IMR-90 (cell line): ENCODE data around the gene CCND1. TPM values are rescaled to one million over a fixed set of nuclear protein-coding genes. Genes with fewer than 3 reads are reported as not detected.

ENCODE experiments used
- ATAC-seq: fragments of 200-7000 bp; cut with Tn5 transposase; 2 replicates; pipeline ENCODE4 v1.9.1; 2020; ENCODE audit warnings: low read depth, mild to moderate bottlenecking, moderate library complexity
- BruUV-seq: library from RNA; stranded (reverse); fragments of 400-500 nt; replicated peaks from 2 replicates; lab custom pipeline; 2021; lab: Mats Ljungman, UMichigan
- CTCF ChIA-PET: fragments of 300-600 bp; formaldehyde crosslinking; extraction: SDS; loops from one replicate; lab custom pipeline; 2021; ENCODE audit warnings: antibody characterized with exemption; lab: Yijun Ruan, JAX
- POLR2A ChIA-PET: fragments of 300-600 bp; sonication (Branson Sonifier 250); formaldehyde crosslinking; loops from one replicate; lab custom pipeline; 2022; ENCODE audit warnings: antibody characterized with exemption; ENCODE audit not compliant: unreplicated experiment; lab: Charles Lee
- DNase-seq: peaks from one replicate; pipeline ENCODE4 v3.0.0; 2013
- H2AFZ ChIP-seq: replicated peaks from 2 replicates; pipeline ENCODE3; 2013; ENCODE audit warnings: low read length, mild to moderate bottlenecking; ENCODE audit not compliant: poor library complexity
- H2AK5ac ChIP-seq: 2 replicates; pipeline ENCODE4 v1.6.1; 2013; ENCODE audit warnings: low read depth, low read length, inconsistent platforms
- H2AK9ac ChIP-seq: replicated peaks from 2 replicates; pipeline ENCODE3; 2013; ENCODE audit warnings: mild to moderate bottlenecking, low read depth, low read length, moderate library complexity; ENCODE audit not compliant: poor library complexity
- H2BK120ac ChIP-seq: 2 replicates; pipeline ENCODE4 v1.6.1; 2013; ENCODE audit warnings: low read depth, low read length, inconsistent platforms
- H2BK15ac ChIP-seq: 3 replicates; pipeline ENCODE4 v1.6.1; 2013; ENCODE audit warnings: low read depth, low read length, inconsistent platforms
- H2BK20ac ChIP-seq: 2 replicates; pipeline ENCODE4 v1.6.1; 2013; ENCODE audit warnings: low read depth, mild to moderate bottlenecking, inconsistent platforms, low read length, moderate library complexity
- H2BK5ac ChIP-seq: 2 replicates; pipeline ENCODE4 v1.6.1; 2013; ENCODE audit warnings: mild to moderate bottlenecking, low read depth, low read length, inconsistent platforms; ENCODE audit not compliant: poor library complexity, severe bottlenecking
- H3K14ac ChIP-seq: replicated peaks from 2 replicates; pipeline ENCODE4 v1.6.1; 2013; ENCODE audit warnings: low read depth, low read length, inconsistent platforms
- H3K18ac ChIP-seq: 2 replicates; pipeline ENCODE4 v1.6.1; 2013; ENCODE audit warnings: low read depth, low read length, control low read depth
- H3K23ac ChIP-seq: 2 replicates; pipeline ENCODE4 v1.6.1; 2013; ENCODE audit warnings: low read depth, low read length, inconsistent platforms
- H3K27ac ChIP-seq: 2 replicates; pipeline ENCODE4 v1.5.1; 2013; ENCODE audit warnings: mild to moderate bottlenecking, control low read depth, low read length; ENCODE audit not compliant: insufficient read depth
- H3K27me3 ChIP-seq: 2 replicates; pipeline ENCODE4 v1.6.1; 2013; ENCODE audit warnings: low read length; ENCODE audit not compliant: control insufficient read depth, insufficient read depth
- H3K36me3 ChIP-seq: 2 replicates; pipeline ENCODE4 v1.6.1; 2013; ENCODE audit warnings: low read length, mixed read lengths; ENCODE audit not compliant: control insufficient read depth, insufficient read depth
- H3K4ac ChIP-seq: 2 replicates; pipeline ENCODE4 v1.6.1; 2013; ENCODE audit warnings: low read depth, low read length, inconsistent platforms
- H3K4me1 ChIP-seq: 2 replicates; pipeline ENCODE4 v1.6.1; 2013; ENCODE audit warnings: low read length, mixed read lengths; ENCODE audit not compliant: control insufficient read depth, insufficient read depth
- H3K4me2 ChIP-seq: 2 replicates; pipeline ENCODE4 v1.6.1; 2013; ENCODE audit warnings: low read depth, mild to moderate bottlenecking, control low read depth, low read length, moderate library complexity
- H3K4me3 ChIP-seq: 2 replicates; pipeline ENCODE4 v1.5.1; 2013; ENCODE audit warnings: low read depth, mild to moderate bottlenecking, control low read depth, low read length, moderate library complexity; ENCODE audit not compliant: insufficient read depth
- H3K56ac ChIP-seq: 2 replicates; pipeline ENCODE4 v1.6.1; 2013; ENCODE audit warnings: low read length, inconsistent platforms; ENCODE audit not compliant: insufficient read depth; ENCODE audit errors: extremely low read depth
- H3K79me1 ChIP-seq, 2 experiments: 2 replicates each; pipeline ENCODE4 v1.6.1; 2013; ENCODE audit warnings: low read length in 2 of 2, inconsistent platforms in 1 of 2, low read depth in 1 of 2
- H3K9ac ChIP-seq: 2 replicates; pipeline ENCODE4 v1.6.1; 2013; ENCODE audit warnings: low read depth, low read length, control low read depth
- H3K9me1 ChIP-seq: 2 replicates; pipeline ENCODE4 v1.6.1; 2013; ENCODE audit warnings: low read length, inconsistent platforms; ENCODE audit not compliant: insufficient read depth
- H3K9me3 ChIP-seq: 2 replicates; pipeline ENCODE4 v1.6.1; 2013; ENCODE audit warnings: low read length; ENCODE audit not compliant: control insufficient read depth, insufficient read depth
- H4K20me1 ChIP-seq: 2 replicates; pipeline ENCODE4 v1.6.1; 2013; ENCODE audit warnings: low read length, inconsistent platforms; ENCODE audit not compliant: insufficient read depth
- H4K5ac ChIP-seq: 2 replicates; pipeline ENCODE4 v1.6.1; 2013; ENCODE audit warnings: mild to moderate bottlenecking, low read depth, low read length, control low read depth
- H4K8ac ChIP-seq, 2 experiments: 2 replicates each; pipeline ENCODE4 v1.6.1; 2013; ENCODE audit warnings: low read depth in 2 of 2, low read length in 2 of 2, control low read depth in 1 of 2, inconsistent platforms in 1 of 2
- H4K91ac ChIP-seq: 2 replicates; pipeline ENCODE4 v1.6.1; 2013; ENCODE audit warnings: low read depth, low read length, inconsistent platforms; ENCODE audit not compliant: insufficient read depth
- BHLHE40 ChIP-seq: fragments of 150-350 bp; IDR thresholded peaks from 2 replicates; pipeline ENCODE4 v1.6.1; 2016; ENCODE audit warnings: mild to moderate bottlenecking, low read depth, low read length
- CEBPB ChIP-seq: IDR thresholded peaks from 2 replicates; pipeline ENCODE4 v1.6.1; 2012; ENCODE audit warnings: low read depth, low read length, improper control_type of control experiment
- CHD1 ChIP-seq: IDR thresholded peaks from 2 replicates; pipeline ENCODE4 v1.6.1; 2012; ENCODE audit warnings: low read depth, low read length, improper control_type of control experiment
- ELK1 ChIP-seq: fragments of 150-350 bp; IDR thresholded peaks from 2 replicates; pipeline ENCODE4 v1.6.1; 2016; ENCODE audit warnings: low read depth, mild to moderate bottlenecking, low read length, moderate library complexity, borderline replicate concordance
- FOS ChIP-seq: fragments of 150-350 bp; IDR thresholded peaks from 2 replicates; pipeline ENCODE4 v1.6.1; 2016; ENCODE audit warnings: low read depth, low read length
- MAFK ChIP-seq: IDR thresholded peaks from 2 replicates; pipeline ENCODE4 v1.6.1; 2012; ENCODE audit warnings: low read depth, low read length, improper control_type of control experiment
- MAZ ChIP-seq: IDR thresholded peaks from 2 replicates; pipeline ENCODE4 v1.6.1; 2012; ENCODE audit warnings: low read depth, mild to moderate bottlenecking, low read length, improper control_type of control experiment, moderate library complexity, borderline replicate concordance
- MXI1 ChIP-seq: IDR thresholded peaks from 2 replicates; pipeline ENCODE4 v1.6.1; 2012; ENCODE audit warnings: low read depth, mild to moderate bottlenecking, low read length, moderate library complexity, borderline replicate concordance
- NFE2L2 ChIP-seq: fragments of 150-350 bp; IDR thresholded peaks from 2 replicates; pipeline ENCODE4 v1.6.1; 2016; ENCODE audit warnings: low read depth, mild to moderate bottlenecking, low read length
- POLR2A ChIP-seq: IDR thresholded peaks from 2 replicates; pipeline ENCODE4 v1.6.1; 2012; ENCODE audit warnings: mild to moderate bottlenecking, low read depth, low read length
- RAD21 ChIP-seq: IDR thresholded peaks from 2 replicates; pipeline ENCODE4 v1.6.1; 2012; ENCODE audit warnings: low read length, improper control_type of control experiment
- RCOR1 ChIP-seq: IDR thresholded peaks from 2 replicates; pipeline ENCODE4 v1.6.1; 2012; ENCODE audit warnings: mild to moderate bottlenecking, low read length, improper control_type of control experiment; ENCODE audit not compliant: insufficient replicate concordance
- RFX5 ChIP-seq: IDR thresholded peaks from 2 replicates; pipeline ENCODE4 v1.8.0; 2012; ENCODE audit warnings: low read depth, mild to moderate bottlenecking, low read length, moderate library complexity
- SMC3 ChIP-seq: fragments of 150-350 bp; IDR thresholded peaks from 2 replicates; pipeline ENCODE4 v1.6.1; 2016; ENCODE audit warnings: low read depth, mild to moderate bottlenecking, antibody characterized with exemption, low read length, moderate library complexity
- WGBS, 2 experiments: methylation state at CpG; one replicate each; pipeline versions ENCODE4 v1.1.5 to v1.1.7; 2013; ENCODE audit warnings: missing lambda C conversion rate in 2 of 2; ENCODE audit not compliant: insufficient read length in 1 of 2; ENCODE audit errors: extremely low coverage in 2 of 2; 5-methylcytosine and 5-hydroxymethylcytosine counted together
- dilution Hi-C: fragments of 300-500 bp; cut with HindIII; formaldehyde crosslinking; loops from one replicate; pipeline ENCODE4 v1.14.3; 2018; ENCODE audit warnings: low sequenced_read_pairs; ENCODE audit not compliant: unreplicated experiment
- in situ Hi-C: fragments of 300-500 bp; cut with MboI; formaldehyde crosslinking; loops from 3 replicates; pipeline ENCODE4 v1.14.3; 2019; ENCODE audit warnings: low sequenced_read_pairs, inconsistent platforms, mixed read lengths
- intact Hi-C: fragments of 100-400 bp; cut with micrococcal nuclease; formaldehyde crosslinking; loops from 2 replicates; pipeline ENCODE4 v1.10.0; 2022
- polyA plus RNA-seq, 3 experiments: library from polyadenylated mRNA; depleted of rRNA; stranded (reverse); fragments of >200 nt; gene quantifications; 2 replicates each; pipeline ENCODE4 v1.2.3, GENCODE V29; 2012; ENCODE audit warnings: low replicate concordance in 1 of 3
- total RNA-seq: library from RNA; depleted of rRNA; stranded (reverse); fragments of >200 nt; gene quantifications from 2 replicates; pipeline ENCODE4 v1.2.3, GENCODE V29; 2012
- TF ChIP-seq, protein P1 (sequence below): fragments of 150-350 bp; IDR thresholded peaks from 2 replicates; pipeline ENCODE4 v1.6.1; 2017; ENCODE audit warnings: mild to moderate bottlenecking, antibody characterized with exemption, low read length, low read depth
- TF ChIP-seq, protein P2 (sequence below): conservative IDR thresholded peaks from 2 replicates; pipeline ENCODE4 v1.5.1; 2012; ENCODE audit warnings: mild to moderate bottlenecking, low read depth, low read length, improper control_type of control experiment

Gene CCND1
- total and polyA plus RNA-seq, 2 of the 4 experiments (the other 2 are of a cell fraction) = 481 to 748 TPM

GRCh38 chr11:69630424-69630823 lies 10.5 kb upstream of the CCND1 start:
- Histone ChIP-seq H2BK15ac (no peak overlapping the region), H2AFZ (no peak overlapping the region), H3K9me3 (peaks cover 10% of the 10 kb centered on the region), H3K4me1 (no peaks in the 10 kb centered on the region), H3K56ac (no peak overlapping the region), H2BK20ac (no peak overlapping the region), H3K27ac (no peak overlapping the region), H2BK120ac (no peak overlapping the region), H3K27me3 (no peaks in the 10 kb centered on the region; the same call in 1 of the 2 replicates), H2BK5ac (no peak overlapping the region), H3K4ac (no peak overlapping the region), H2AK9ac (no peak overlapping the region), H4K5ac (no peak overlapping the region), H4K8ac (no peak overlapping the region), H2AK5ac (no peak overlapping the region), H3K79me1 (no peaks in the 10 kb centered on the region), H3K9me1 (peaks cover under 1% of the 10 kb centered on the region), H3K4me3 (no peak overlapping the region), H3K23ac (no peak overlapping the region), H3K4me2 (no peak overlapping the region), H3K18ac (no peak overlapping the region), H4K20me1 (no peaks in the 10 kb centered on the region), H3K36me3 (no peaks in the 10 kb centered on the region), H4K91ac (no peak overlapping the region), H3K14ac (no peak overlapping the region), H3K9ac (no peak overlapping the region)
- ATAC-seq = no peak
- no TSS peak for BruUV-seq
- in situ Hi-C loops (loop anchor here (10.0 kb wide), 1 partner anchor 186 kb away; no protein-coding TSS in a partner anchor), dilution Hi-C loops (no loop called here), intact Hi-C loops (no loop called here)
- ChIA-PET POLR2A (no interaction called here), CTCF (no interaction called here)
- TF ChIP-seq CHD1 (no peak), FOS (no peak), SMC3 (no peak), RFX5 (no peak), ELK1 (no peak), NFE2L2 (no peak), RCOR1 (no peak), MXI1 (no peak), BHLHE40 (no peak), MAZ (no peak), MAFK (no peak), CEBPB (no peak), POLR2A (no peak), RAD21 (no peak)
- TF ChIP-seq, protein P1, sequence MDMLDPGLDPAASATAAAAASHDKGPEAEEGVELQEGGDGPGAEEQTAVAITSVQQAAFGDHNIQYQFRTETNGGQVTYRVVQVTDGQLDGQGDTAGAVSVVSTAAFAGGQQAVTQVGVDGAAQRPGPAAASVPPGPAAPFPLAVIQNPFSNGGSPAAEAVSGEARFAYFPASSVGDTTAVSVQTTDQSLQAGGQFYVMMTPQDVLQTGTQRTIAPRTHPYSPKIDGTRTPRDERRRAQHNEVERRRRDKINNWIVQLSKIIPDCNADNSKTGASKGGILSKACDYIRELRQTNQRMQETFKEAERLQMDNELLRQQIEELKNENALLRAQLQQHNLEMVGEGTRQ = no peak
- TF ChIP-seq, protein P2, sequence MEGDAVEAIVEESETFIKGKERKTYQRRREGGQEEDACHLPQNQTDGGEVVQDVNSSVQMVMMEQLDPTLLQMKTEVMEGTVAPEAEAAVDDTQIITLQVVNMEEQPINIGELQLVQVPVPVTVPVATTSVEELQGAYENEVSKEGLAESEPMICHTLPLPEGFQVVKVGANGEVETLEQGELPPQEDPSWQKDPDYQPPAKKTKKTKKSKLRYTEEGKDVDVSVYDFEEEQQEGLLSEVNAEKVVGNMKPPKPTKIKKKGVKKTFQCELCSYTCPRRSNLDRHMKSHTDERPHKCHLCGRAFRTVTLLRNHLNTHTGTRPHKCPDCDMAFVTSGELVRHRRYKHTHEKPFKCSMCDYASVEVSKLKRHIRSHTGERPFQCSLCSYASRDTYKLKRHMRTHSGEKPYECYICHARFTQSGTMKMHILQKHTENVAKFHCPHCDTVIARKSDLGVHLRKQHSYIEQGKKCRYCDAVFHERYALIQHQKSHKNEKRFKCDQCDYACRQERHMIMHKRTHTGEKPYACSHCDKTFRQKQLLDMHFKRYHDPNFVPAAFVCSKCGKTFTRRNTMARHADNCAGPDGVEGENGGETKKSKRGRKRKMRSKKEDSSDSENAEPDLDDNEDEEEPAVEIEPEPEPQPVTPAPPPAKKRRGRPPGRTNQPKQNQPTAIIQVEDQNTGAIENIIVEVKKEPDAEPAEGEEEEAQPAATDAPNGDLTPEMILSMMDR = no peak
- 71% methylated on average over 4 of the region's 8 CpGs; no CpG with 5 or more reads in 1 of the 2 experiments for WGBS, 2 experiments
- DNase-seq = no peak
